Activated T-cell treated with anti-CD3 and anti-CD28 coated beads, Interleukin-2, amount 50 U/mL, for 4 hours (primary cell): ENCODE results near the gene SLC43A1. TPM values are rescaled to one million over a fixed set of nuclear protein-coding genes. Genes with fewer than 3 reads are reported as not detected.
A peak's percentile ranks its signal among the peaks of the same experiment; 100 is the strongest.

Experiments used
- ATAC-seq, 2 donors: fragments of 200-7000 bp; cut with Tn5 transposase; one replicate each; pipeline ENCODE4 v1.10.0; 2021
- DNase-seq: peaks from one replicate; pipeline ENCODE4 v3.0.0-alpha.2; 2020
- H3K27me3 Mint-ChIP-seq: one replicate; pipeline ENCODE4 v1.8.0; 2021; ENCODE audit warnings: low read depth, mixed read lengths
- H3K36me3 Mint-ChIP-seq: one replicate; pipeline ENCODE4 v1.8.0; 2022; ENCODE audit warnings: mixed read lengths; ENCODE audit not compliant: insufficient read depth
- H3K4me1 Mint-ChIP-seq: one replicate; pipeline ENCODE4 v1.8.0; 2021; ENCODE audit warnings: low read depth, mixed read lengths
- H3K4me3 Mint-ChIP-seq: one replicate; pipeline ENCODE4 v1.8.0; 2021; ENCODE audit warnings: mild to moderate bottlenecking, moderate library complexity, mixed read lengths
- H3K9me3 Mint-ChIP-seq: one replicate; pipeline ENCODE4 v1.8.0; 2021; ENCODE audit warnings: mixed read lengths
- total RNA-seq, 3 donors: library from RNA; stranded (reverse); gene quantifications; one replicate each; pipeline ENCODE4 v1.2.1, GENCODE V29; 2021

The SLC43A1 gene
- total RNA-seq, 3 donors from 2014 or later: 15.5 to 20.3 (median 18.3) TPM

GRCh38 chr11:57474017-57474802 lies 41.3 kb downstream of the SLC43A1 start:
- ATAC-seq (peak; percentile 21 to 33), DNase-seq (no peak)
- Mint-ChIP-seq H3K4me1 (peaks cover 25% of the 10 kb centered on the region), H3K36me3 (no peaks in the 10 kb centered on the region), H3K9me3 (no peaks in the 10 kb centered on the region), H3K27me3 (peaks cover 14% of the 10 kb centered on the region), H3K4me3 (peak overlapping the region; percentile 53)

- no peaks in the 10 kb centered on the region for H3K36me3 Mint-ChIP-seq
- ATAC-seq (no peak), DNase-seq (no peak)
- no peaks in the 10 kb centered on the region for H3K9me3 Mint-ChIP-seq
- H3K4me3 Mint-ChIP-seq: no peak overlapping the region
- H3K27me3 Mint-ChIP-seq: peaks cover 15% of the 10 kb centered on the region
- H3K4me1 Mint-ChIP-seq: peaks cover 25% of the 10 kb centered on the region
Measured at GRCh38 chr11:57473285-57473841, 42.1 kb downstream of the SLC43A1 start.

GRCh38 chr11:57471496-57471895 lies 44.0 kb downstream of the SLC43A1 start:
- Mint-ChIP-seq H3K4me1 (peaks cover 25% of the 10 kb centered on the region), H3K36me3 (no peaks in the 10 kb centered on the region), H3K9me3 (no peaks in the 10 kb centered on the region), H3K4me3 (no peak overlapping the region), H3K27me3 (peaks cover 14% of the 10 kb centered on the region)
- DNase-seq (no peak), ATAC-seq (no peak)

- no peaks in the 10 kb centered on the region for H3K36me3 Mint-ChIP-seq
- peaks cover 11% of the 10 kb centered on the region for H3K27me3 Mint-ChIP-seq
- H3K4me3 Mint-ChIP-seq: no peak overlapping the region
- DNase-seq: no peak
- peaks cover 11% of the 10 kb centered on the region for H3K4me1 Mint-ChIP-seq
- ATAC-seq: no peak
- H3K9me3 Mint-ChIP-seq: no peaks in the 10 kb centered on the region
Measured at GRCh38 chr11:57469268-57469667, 46.2 kb downstream of the SLC43A1 start.

GRCh38 chr11:57468276-57468675 lies 47.2 kb downstream of the SLC43A1 start:
- Mint-ChIP-seq H3K27me3 (peaks cover 6% of the 10 kb centered on the region), H3K4me3 (no peak overlapping the region), H3K36me3 (no peaks in the 10 kb centered on the region), H3K4me1 (peaks cover 3% of the 10 kb centered on the region), H3K9me3 (no peaks in the 10 kb centered on the region)
- DNase-seq (no peak), ATAC-seq (no peak)

- no peaks in the 10 kb centered on the region for H3K4me1 Mint-ChIP-seq
- H3K4me3 Mint-ChIP-seq: no peak overlapping the region
- DNase-seq (no peak), ATAC-seq (no peak)
- no peaks in the 10 kb centered on the region for H3K36me3 Mint-ChIP-seq
- no peaks in the 10 kb centered on the region for H3K9me3 Mint-ChIP-seq
- peaks cover 5% of the 10 kb centered on the region for H3K27me3 Mint-ChIP-seq
Measured at GRCh38 chr11:57467508-57468157, 47.9 kb downstream of the SLC43A1 start.

GRCh38 chr11:57466680-57467079 lies 48.8 kb downstream of the SLC43A1 start:
- Mint-ChIP-seq H3K27me3 (peaks cover 11% of the 10 kb centered on the region), H3K4me3 (no peak overlapping the region), H3K4me1 (peaks cover under 1% of the 10 kb centered on the region), H3K9me3 (no peaks in the 10 kb centered on the region), H3K36me3 (no peaks in the 10 kb centered on the region)
- DNase-seq (no peak), ATAC-seq (no peak)

- ATAC-seq (no peak), DNase-seq (no peak)
- no peaks in the 10 kb centered on the region for H3K9me3 Mint-ChIP-seq
- peaks cover 8% of the 10 kb centered on the region for H3K4me1 Mint-ChIP-seq
- H3K4me3 Mint-ChIP-seq: no peak overlapping the region
- no peaks in the 10 kb centered on the region for H3K36me3 Mint-ChIP-seq
- H3K27me3 Mint-ChIP-seq: peaks cover 19% of the 10 kb centered on the region
Measured at GRCh38 chr11:57464539-57465181, 50.8 kb downstream of the SLC43A1 start.

- H3K9me3 Mint-ChIP-seq: no peaks in the 10 kb centered on the region
Measured at GRCh38 chr11:57463671-57464538, 51.6 kb downstream of the SLC43A1 start.

GRCh38 chr11:57462597-57462996 lies 52.9 kb downstream of the SLC43A1 start:
- Mint-ChIP-seq H3K36me3 (no peaks in the 10 kb centered on the region), H3K4me1 (peaks cover 23% of the 10 kb centered on the region), H3K9me3 (no peaks in the 10 kb centered on the region), H3K27me3 (peaks cover 24% of the 10 kb centered on the region), H3K4me3 (no peak overlapping the region)
- ATAC-seq: no peak
- no peak for DNase-seq

More at GRCh38 chr11:57463671-57464538, 51.6 kb downstream of the SLC43A1 start:
- Mint-ChIP-seq H3K27me3 (peaks cover 24% of the 10 kb centered on the region), H3K4me3 (no peak overlapping the region), H3K4me1 (peaks cover 14% of the 10 kb centered on the region), H3K36me3 (no peaks in the 10 kb centered on the region)
- no peak for DNase-seq
- ATAC-seq: no peak

GRCh38 chr11:57461841-57462489 lies 53.5 kb downstream of the SLC43A1 start:
- no peaks in the 10 kb centered on the region for H3K36me3 Mint-ChIP-seq
- H3K9me3 Mint-ChIP-seq: no peaks in the 10 kb centered on the region
- ATAC-seq (no peak), DNase-seq (no peak)
- peaks cover 28% of the 10 kb centered on the region for H3K27me3 Mint-ChIP-seq
- peak overlapping the region; percentile 24 for H3K4me3 Mint-ChIP-seq
- H3K4me1 Mint-ChIP-seq: peaks cover 26% of the 10 kb centered on the region

- H3K4me1 Mint-ChIP-seq: peaks cover 26% of the 10 kb centered on the region
- H3K27me3 Mint-ChIP-seq: peaks cover 28% of the 10 kb centered on the region
- H3K4me3 Mint-ChIP-seq: peak overlapping the region; percentile 24
- no peaks in the 10 kb centered on the region for H3K36me3 Mint-ChIP-seq
- no peak for ATAC-seq
- no peak for DNase-seq
- no peaks in the 10 kb centered on the region for H3K9me3 Mint-ChIP-seq
Measured at GRCh38 chr11:57460758-57461749, 54.4 kb downstream of the SLC43A1 start.
